ENCODE results near the gene RCAN1. TPM values are rescaled to one million over a fixed set of nuclear protein-coding genes. Genes with fewer than 3 reads are reported as not detected.
A peak's percentile ranks its signal among the peaks of the same experiment; 100 is the strongest.
"Not testable (repeated sequence)": the region's sequence is repeated elsewhere in the genome, so short reads cannot be mapped to it uniquely, and the experiment has no call there.

The RCAN1 gene
- total RNA-seq, 1 donor, result 308 TPM

DNA sequence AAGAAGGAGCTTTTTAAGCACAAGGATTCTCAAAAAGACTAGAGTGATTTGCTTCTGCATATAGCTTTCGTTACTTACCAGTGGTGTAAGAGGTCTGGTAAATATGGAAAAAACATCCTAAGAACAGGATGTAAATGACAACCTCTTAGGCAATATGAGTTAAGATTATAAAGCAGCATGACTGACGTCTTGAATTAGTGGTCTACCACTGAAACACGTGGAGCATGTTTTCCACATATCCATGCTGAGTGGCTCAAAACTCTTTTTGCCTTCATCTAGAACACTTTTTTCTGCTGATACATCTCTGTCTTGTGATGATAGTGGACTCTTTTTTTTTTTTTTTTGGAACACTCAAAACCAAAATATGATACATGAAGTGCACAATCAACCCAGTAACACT is 44.6 kb downstream of the RCAN1 start:
- TF ChIP-seq, protein P1, sequence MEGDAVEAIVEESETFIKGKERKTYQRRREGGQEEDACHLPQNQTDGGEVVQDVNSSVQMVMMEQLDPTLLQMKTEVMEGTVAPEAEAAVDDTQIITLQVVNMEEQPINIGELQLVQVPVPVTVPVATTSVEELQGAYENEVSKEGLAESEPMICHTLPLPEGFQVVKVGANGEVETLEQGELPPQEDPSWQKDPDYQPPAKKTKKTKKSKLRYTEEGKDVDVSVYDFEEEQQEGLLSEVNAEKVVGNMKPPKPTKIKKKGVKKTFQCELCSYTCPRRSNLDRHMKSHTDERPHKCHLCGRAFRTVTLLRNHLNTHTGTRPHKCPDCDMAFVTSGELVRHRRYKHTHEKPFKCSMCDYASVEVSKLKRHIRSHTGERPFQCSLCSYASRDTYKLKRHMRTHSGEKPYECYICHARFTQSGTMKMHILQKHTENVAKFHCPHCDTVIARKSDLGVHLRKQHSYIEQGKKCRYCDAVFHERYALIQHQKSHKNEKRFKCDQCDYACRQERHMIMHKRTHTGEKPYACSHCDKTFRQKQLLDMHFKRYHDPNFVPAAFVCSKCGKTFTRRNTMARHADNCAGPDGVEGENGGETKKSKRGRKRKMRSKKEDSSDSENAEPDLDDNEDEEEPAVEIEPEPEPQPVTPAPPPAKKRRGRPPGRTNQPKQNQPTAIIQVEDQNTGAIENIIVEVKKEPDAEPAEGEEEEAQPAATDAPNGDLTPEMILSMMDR (IDR thresholded peaks at IDR 0.05; ENCODE audit: insufficient read depth, low read depth, low read length), result no peak
- DNase-seq (ENCODE audit: low read depth), result peak; percentile 56

DNA sequence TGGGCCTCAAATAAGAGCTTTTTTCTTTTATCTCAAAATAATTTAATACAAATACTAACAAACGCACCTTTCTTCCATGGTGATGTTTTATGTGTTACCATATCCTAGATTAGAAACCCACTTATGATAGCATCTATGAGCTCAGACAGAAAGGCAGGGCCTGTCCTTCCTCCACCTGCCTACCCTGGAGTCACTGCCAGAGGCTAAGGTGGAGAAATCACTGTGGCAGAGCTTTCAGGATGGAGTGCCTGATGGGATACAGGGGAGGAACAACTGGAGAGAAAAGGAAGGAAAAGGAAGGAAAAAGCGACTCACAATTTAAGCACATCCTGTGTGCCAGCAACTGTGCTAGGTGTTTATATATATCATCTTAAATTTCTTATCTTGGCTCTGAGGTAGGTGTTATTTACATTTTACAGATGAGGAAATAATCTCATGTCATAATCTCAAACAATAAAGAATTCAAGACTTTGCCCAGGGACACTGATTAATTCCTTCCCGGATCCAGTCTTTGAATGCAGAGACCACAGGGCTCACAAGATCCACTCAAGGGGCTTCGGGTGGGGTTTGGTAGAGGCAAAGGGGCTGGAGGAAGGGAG is 45.4 kb downstream of the RCAN1 start:
- TF ChIP-seq, protein P1 (IDR thresholded peaks at IDR 0.05; ENCODE audit: insufficient read depth, low read depth, low read length), result no peak
- no peak overlapping the region for H3K4me3 ChIP-seq (ENCODE audit: low read depth, low read length)
- no peak for DNase-seq (ENCODE audit: low read depth)

More for the DNA sequence above, 44.6 kb downstream of the RCAN1 start:
- no peak overlapping the region for H3K4me3 ChIP-seq (ENCODE audit: low read depth, low read length)

DNA sequence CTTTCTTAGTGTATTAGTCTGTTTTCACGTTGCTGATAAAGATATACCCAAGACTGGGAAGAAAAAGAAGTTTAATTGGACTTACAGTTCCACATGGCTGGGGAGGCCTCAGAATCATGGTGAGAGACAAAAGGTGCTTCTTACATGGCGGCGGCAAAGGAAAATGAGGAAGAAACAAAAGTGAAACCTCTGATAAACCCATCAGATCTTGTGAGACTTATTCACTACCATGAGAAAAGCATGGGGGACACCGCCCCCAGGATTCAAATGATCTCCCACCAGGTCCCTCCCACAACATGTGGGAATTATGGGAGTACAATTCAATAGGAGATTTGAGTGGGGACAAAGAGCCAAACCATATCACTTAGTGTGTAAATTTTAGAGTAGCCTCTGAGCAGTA is 46.1 kb downstream of the RCAN1 start:
- not testable (repeated sequence) for H3K4me3 ChIP-seq (ENCODE audit: low read depth, low read length); DNase-seq (ENCODE audit: low read depth)

DNA sequence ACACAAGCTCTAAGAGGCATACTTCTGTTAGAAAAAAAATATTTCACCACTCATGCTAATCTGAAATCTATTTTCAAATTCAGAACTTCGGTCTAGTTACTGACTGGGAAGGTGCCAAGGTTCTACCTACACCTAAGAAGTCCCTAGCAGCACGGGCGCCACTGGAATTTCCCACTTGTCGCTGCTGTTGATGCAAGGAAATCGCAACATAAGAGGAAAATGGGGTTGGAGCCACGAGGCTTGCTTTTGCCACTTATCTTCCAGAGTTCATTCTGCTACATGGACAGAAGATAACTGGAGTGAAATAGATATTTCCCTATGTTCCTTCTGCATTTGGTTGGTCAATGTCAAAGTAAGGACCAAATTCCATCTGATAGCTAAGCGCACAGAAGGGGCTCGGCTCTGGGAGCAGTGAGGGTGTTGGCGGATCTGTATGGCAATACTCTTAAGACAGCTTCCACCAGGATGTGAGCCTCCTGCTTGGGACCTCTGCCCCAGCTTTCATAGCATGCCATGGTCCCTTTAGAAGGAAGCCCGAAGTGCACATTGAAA is 47.2 kb downstream of the RCAN1 start:
- H3K4me3 ChIP-seq (ENCODE audit: low read depth, low read length), result no peak overlapping the region
- no peak for DNase-seq (ENCODE audit: low read depth)
- TF ChIP-seq, protein P1 (IDR thresholded peaks at IDR 0.05; ENCODE audit: insufficient read depth, low read depth, low read length), result no peak

DNA sequence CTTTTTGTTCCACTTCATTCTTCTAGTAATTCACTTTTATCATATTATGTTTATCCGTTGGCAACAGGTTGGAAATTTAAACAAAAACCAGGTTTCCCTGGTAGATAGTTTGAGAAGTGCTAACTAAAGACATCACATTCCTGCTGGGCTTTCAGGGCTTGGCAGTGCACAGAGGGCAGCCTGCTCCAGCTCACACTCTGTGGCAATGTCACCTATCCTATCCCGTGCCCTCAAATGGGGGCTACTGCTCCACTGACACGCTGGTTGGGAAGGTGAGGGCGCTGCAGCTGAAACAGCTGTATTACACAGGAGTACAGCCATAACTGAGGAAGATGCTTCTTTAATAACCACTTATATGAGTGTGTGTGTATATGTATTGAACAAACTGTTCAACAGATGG is 49.7 kb downstream of the RCAN1 start:
- TF ChIP-seq, protein P1 (IDR thresholded peaks at IDR 0.05; ENCODE audit: insufficient read depth, low read depth, low read length), result no peak

DNA sequence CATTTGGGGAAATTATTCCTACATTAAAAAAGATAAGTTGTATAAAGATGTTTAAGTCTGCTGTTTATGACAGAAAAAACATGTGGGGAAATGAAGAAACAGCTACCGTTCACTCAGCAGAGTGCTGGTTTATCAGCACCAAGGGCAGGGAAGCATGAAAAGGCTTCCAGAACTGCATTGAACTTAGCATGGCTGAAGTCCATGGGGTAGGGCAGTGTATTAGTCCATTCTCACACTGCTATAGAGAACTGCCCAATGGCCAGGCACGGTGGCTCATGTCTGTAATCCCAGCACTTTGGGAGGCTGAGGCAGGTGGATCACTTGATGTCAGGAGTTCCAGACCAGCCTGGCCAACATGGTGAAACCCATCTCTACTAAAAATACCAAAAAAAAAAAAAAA is 51.5 kb downstream of the RCAN1 start:
- not testable (repeated sequence) for H3K4me3 ChIP-seq (ENCODE audit: low read depth, low read length); DNase-seq (ENCODE audit: low read depth)

More for the DNA sequence above, 49.7 kb downstream of the RCAN1 start:
- DNase-seq (ENCODE audit: low read depth), result no peak
- no peak overlapping the region for H3K4me3 ChIP-seq (ENCODE audit: low read depth, low read length)

DNA sequence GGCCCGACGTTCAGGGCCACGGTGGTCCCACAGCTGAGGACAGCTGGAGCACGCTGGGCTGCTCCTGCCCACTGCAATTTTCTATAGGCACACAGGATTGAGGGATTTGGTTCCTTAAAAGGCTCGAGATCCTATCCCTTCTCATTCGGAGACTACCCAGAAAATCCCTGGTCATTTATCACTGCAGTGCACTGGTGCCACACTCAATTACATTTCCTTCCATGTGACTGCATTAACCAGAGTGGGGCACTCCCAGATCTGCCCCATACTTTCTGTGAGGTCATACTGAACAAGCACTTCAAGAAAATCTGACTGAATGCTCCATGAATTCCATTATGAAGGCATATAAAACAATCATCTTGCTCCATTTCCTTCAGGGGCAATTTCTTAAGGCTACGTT is 53.1 kb downstream of the RCAN1 start:
- no peak for DNase-seq (ENCODE audit: low read depth)
- TF ChIP-seq, protein P1 (IDR thresholded peaks at IDR 0.05; ENCODE audit: insufficient read depth, low read depth, low read length), result no peak

DNA sequence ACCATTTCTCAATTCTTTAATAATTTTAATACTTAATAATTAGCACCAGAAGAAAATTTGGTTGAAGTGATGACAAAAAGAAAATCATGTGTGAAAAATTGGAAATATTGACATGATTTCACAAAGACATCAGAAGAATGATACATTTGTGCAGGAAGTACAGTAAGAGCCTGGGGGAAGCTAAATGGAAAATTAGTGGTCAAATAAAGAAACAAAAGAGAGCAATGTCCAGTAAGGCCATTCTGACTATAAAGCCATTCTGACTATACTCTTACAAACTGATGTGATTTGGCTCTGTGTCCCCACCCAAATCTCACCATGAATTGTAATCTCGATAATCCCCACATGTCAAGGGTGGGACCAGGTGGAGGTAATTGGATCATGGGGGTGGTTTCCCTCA is 54.3 kb downstream of the RCAN1 start:
- no peak for DNase-seq (ENCODE audit: low read depth)
- TF ChIP-seq, protein P1 (IDR thresholded peaks at IDR 0.05; ENCODE audit: insufficient read depth, low read depth, low read length), result no peak
- H3K4me3 ChIP-seq (ENCODE audit: low read depth, low read length), result no peak overlapping the region

More for the DNA sequence above, 53.1 kb downstream of the RCAN1 start:
- H3K4me3 ChIP-seq (ENCODE audit: low read depth, low read length), result no peak overlapping the region

All from fibroblast of villous mesenchyme (primary cell).